Measurements from ENCODE around the gene PEX11G. TPM values are rescaled to one million over a fixed set of nuclear protein-coding genes. Genes with fewer than 3 reads are reported as not detected.

PEX11G gene
- total and polyA plus RNA-seq, 9 of the 15 experiments (the other 6 are each of a cell fraction or from before 2014, with no cell fraction given): 0.07 to 3.2 (median 0.70) TPM; not detected in 1

DNA sequence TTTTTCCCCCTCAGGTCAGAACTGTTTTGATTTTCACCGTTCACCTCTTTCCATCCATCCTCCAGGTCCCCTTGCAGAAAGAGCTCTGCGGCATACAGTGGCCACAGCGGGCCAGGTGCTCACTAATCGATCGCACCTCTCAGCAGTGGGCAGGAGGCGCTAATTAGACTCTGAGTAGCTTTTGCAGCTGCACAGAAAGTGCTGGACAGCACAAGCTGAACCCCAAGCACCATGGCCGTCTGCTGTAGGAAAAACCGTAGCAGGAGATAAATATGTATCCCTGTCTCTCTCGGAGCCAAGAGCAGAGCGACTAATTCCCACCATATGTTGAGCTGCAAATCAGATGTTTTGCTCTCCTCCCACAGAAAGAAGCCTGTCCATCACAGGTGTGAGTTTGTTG is 54.4 kb downstream of the PEX11G start:
- WGBS (ENCODE audit: insufficient coverage, low coverage, missing lambda C conversion rate): 66% methylated on average over 10 of the region's 10 CpGs
- H4K20me1 ChIP-seq (replicated peaks; ENCODE audit: control insufficient read depth, insufficient read depth, low read length): peaks cover 5% of the 10 kb centered on the region; the same call in 1 of the 2 replicates
- POLR2A ChIA-PET: no interaction called here
- TF ChIP-seq ARID1B (IDR thresholded peaks at IDR 0.05): no peak
- TF ChIP-seq HLTF (IDR thresholded peaks at IDR 0.05): no peak
- TF ChIP-seq XRCC4 (IDR thresholded peaks at IDR 0.05; ENCODE audit: extremely low read depth, insufficient read depth, insufficient read length): no peak
- TF ChIP-seq PHB (CRISPR knock-in tag; IDR thresholded peaks at IDR 0.05): no peak
- no peak for TF ChIP-seq TOE1 (IDR thresholded peaks at IDR 0.05; ENCODE audit: borderline replicate concordance)
- TF ChIP-seq TOE1 (CRISPR knock-in tag; IDR thresholded peaks at IDR 0.05; ENCODE audit: borderline replicate concordance, low read depth): no peak
- TF ChIP-seq, protein P1, sequence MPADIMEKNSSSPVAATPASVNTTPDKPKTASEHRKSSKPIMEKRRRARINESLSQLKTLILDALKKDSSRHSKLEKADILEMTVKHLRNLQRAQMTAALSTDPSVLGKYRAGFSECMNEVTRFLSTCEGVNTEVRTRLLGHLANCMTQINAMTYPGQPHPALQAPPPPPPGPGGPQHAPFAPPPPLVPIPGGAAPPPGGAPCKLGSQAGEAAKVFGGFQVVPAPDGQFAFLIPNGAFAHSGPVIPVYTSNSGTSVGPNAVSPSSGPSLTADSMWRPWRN (IDR thresholded peaks at IDR 0.05; ENCODE audit: low read depth): no peak
- no peak for TF ChIP-seq SIN3B (IDR thresholded peaks at IDR 0.05; ENCODE audit: low read depth)
- TF ChIP-seq, protein P2, sequence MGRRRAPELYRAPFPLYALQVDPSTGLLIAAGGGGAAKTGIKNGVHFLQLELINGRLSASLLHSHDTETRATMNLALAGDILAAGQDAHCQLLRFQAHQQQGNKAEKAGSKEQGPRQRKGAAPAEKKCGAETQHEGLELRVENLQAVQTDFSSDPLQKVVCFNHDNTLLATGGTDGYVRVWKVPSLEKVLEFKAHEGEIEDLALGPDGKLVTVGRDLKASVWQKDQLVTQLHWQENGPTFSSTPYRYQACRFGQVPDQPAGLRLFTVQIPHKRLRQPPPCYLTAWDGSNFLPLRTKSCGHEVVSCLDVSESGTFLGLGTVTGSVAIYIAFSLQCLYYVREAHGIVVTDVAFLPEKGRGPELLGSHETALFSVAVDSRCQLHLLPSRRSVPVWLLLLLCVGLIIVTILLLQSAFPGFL (CRISPR knock-in tag; IDR thresholded peaks at IDR 0.05): no peak
- TF ChIP-seq, protein P3, sequence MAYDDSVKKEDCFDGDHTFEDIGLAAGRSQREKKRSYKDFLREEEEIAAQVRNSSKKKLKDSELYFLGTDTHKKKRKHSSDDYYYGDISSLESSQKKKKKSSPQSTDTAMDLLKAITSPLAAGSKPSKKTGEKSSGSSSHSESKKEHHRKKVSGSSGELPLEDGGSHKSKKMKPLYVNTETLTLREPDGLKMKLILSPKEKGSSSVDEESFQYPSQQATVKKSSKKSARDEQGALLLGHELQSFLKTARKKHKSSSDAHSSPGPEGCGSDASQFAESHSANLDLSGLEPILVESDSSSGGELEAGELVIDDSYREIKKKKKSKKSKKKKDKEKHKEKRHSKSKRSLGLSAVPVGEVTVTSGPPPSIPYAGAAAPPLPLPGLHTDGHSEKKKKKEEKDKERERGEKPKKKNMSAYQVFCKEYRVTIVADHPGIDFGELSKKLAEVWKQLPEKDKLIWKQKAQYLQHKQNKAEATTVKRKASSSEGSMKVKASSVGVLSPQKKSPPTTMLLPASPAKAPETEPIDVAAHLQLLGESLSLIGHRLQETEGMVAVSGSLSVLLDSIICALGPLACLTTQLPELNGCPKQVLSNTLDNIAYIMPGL (CRISPR knock-in tag; IDR thresholded peaks at IDR 0.05): no peak
- TF ChIP-seq, protein P4, sequence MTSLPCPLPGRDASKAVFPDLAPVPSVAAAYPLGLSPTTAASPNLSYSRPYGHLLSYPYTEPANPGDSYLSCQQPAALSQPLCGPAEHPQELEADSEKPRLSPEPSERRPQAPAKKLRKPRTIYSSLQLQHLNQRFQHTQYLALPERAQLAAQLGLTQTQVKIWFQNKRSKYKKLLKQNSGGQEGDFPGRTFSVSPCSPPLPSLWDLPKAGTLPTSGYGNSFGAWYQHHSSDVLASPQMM (CRISPR knock-in tag; IDR thresholded peaks at IDR 0.05): no peak
- TF ChIP-seq ZSCAN29 (IDR thresholded peaks at IDR 0.05): no peak
- TF ChIP-seq ATF1 (CRISPR knock-in tag; IDR thresholded peaks at IDR 0.05): no peak
- no peak for TF ChIP-seq ATF1 (tag; IDR thresholded peaks at IDR 0.05)
- TF ChIP-seq, protein P5, sequence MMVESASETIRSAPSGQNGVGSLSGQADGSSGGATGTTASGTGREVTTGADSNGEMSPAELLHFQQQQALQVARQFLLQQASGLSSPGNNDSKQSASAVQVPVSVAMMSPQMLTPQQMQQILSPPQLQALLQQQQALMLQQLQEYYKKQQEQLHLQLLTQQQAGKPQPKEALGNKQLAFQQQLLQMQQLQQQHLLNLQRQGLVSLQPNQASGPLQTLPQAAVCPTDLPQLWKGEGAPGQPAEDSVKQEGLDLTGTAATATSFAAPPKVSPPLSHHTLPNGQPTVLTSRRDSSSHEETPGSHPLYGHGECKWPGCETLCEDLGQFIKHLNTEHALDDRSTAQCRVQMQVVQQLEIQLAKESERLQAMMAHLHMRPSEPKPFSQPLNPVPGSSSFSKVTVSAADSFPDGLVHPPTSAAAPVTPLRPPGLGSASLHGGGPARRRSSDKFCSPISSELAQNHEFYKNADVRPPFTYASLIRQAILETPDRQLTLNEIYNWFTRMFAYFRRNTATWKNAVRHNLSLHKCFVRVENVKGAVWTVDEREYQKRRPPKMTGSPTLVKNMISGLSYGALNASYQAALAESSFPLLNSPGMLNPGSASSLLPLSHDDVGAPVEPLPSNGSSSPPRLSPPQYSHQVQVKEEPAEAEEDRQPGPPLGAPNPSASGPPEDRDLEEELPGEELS (CRISPR knock-in tag; IDR thresholded peaks at IDR 0.05; ENCODE audit: borderline replicate concordance): no peak
- TF ChIP-seq, protein P6, sequence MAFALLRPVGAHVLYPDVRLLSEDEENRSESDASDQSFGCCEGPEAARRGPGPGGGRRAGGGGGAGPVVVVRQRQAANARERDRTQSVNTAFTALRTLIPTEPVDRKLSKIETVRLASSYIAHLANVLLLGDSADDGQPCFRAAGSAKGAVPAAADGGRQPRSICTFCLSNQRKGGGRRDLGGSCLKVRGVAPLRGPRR (CRISPR knock-in tag; IDR thresholded peaks at IDR 0.05): no peak

More for the DNA sequence above, 54.4 kb downstream of the PEX11G start:
- Histone ChIP-seq H3K79me2 (ENCODE audit: control insufficient read depth, insufficient read depth, low read length) (no peaks in the 10 kb centered on the region), H3K36me3 (ENCODE audit: control insufficient read depth, insufficient read depth, low read length) (no peaks in the 10 kb centered on the region), H3K27me3 (ENCODE audit: control insufficient read depth in 2 of 2, insufficient read depth in 2 of 2, low read length in 2 of 2) (no peaks in the 10 kb centered on the region), H3K4me1 (replicated peaks in 1 of 2; ENCODE audit: control insufficient read depth in 2 of 2, insufficient read depth in 2 of 2, low read length in 2 of 2) (no peaks in the 10 kb centered on the region), H3K4me2 (ENCODE audit: insufficient read depth, low read length) (no peak overlapping the region), H3K27ac (ENCODE audit: extremely low read depth, low read depth, low read length) (no peak overlapping the region), H3K9ac (ENCODE audit: insufficient read depth in 1 of 2, low read depth in 2 of 2, low read length in 2 of 2) (no peak overlapping the region; a peak in 1 of 4 replicates), H3K4me3 (no peak overlapping the region), H2AFZ (ENCODE audit: low read depth, low read length) (no peak overlapping the region), H3K9me3 (replicated peaks; ENCODE audit: control insufficient read depth, insufficient read depth, low read depth, low read length) (no peaks in the 10 kb centered on the region), H3K9me1 (ENCODE audit: control insufficient read depth, insufficient read depth, low read length) (peaks cover 3% of the 10 kb centered on the region)
- CTCF ChIA-PET (ENCODE audit: low intra/inter-chr PET ratio): no interaction called here
- intact Hi-C loops (cut with micrococcal nuclease): no loop called here
- in situ Hi-C loops (cut with MboI): no loop called here
- no peak for DNase-seq (ENCODE audit: extremely low read depth in 1 of 4, low spot score in 3 of 4)
- no peak for ATAC-seq
- BruUV-seq (replicated peaks): no TSS peak
- no peak for FAIRE-seq

All from K562 (cell line).